ENCODE measurements around the gene ODAD3. TPM values are rescaled to one million over a fixed set of nuclear protein-coding genes. Genes with fewer than 3 reads are reported as not detected.
"Not testable (repeated sequence)": the region's sequence is repeated elsewhere in the genome, so short reads cannot be mapped to it uniquely, and the experiment has no call there.

ODAD3 gene
- total RNA-seq, 1 donor from 2014 or later, result 0.15 TPM

- Mint-ChIP-seq H3K27me3 (ENCODE audit: low read depth) (peaks cover 19% of the 10 kb centered on the region), H3K9me3 (ENCODE audit: low read depth) (no peaks in the 10 kb centered on the region), H3K4me3 (ENCODE audit: unreplicated experiment) (no peak overlapping the region), H3K4me1 (ENCODE audit: low read depth) (peaks cover 10% of the 10 kb centered on the region), H3K27ac (ENCODE audit: unreplicated experiment) (no peak overlapping the region), H3K36me3 (ENCODE audit: low read depth) (no peaks in the 10 kb centered on the region)
- no peak for DNase-seq (ENCODE audit: low spot score)
- TF ChIP-seq CTCF (IDR thresholded peaks at IDR 0.05), result no peak
These were observed 20.4 kb downstream of the ODAD3 start for GRCh38 chr19:11414544-11414943.

- Mint-ChIP-seq H3K27ac (ENCODE audit: unreplicated experiment) (no peak overlapping the region), H3K36me3 (ENCODE audit: low read depth) (no peaks in the 10 kb centered on the region), H3K4me3 (ENCODE audit: unreplicated experiment) (no peak overlapping the region), H3K27me3 (ENCODE audit: low read depth) (peaks cover 2% of the 10 kb centered on the region), H3K9me3 (ENCODE audit: low read depth) (no peaks in the 10 kb centered on the region), H3K4me1 (ENCODE audit: low read depth) (peaks cover 4% of the 10 kb centered on the region)
- TF ChIP-seq CTCF (IDR thresholded peaks at IDR 0.05), result no peak
- DNase-seq (ENCODE audit: low spot score), result no peak
These were observed 24.2 kb downstream of the ODAD3 start for GRCh38 chr19:11410682-11411081.

- DNase-seq (ENCODE audit: low spot score), result no peak
- TF ChIP-seq CTCF (IDR thresholded peaks at IDR 0.05), result no peak
- Mint-ChIP-seq H3K4me3 (ENCODE audit: unreplicated experiment) (no peak overlapping the region), H3K36me3 (ENCODE audit: low read depth) (no peaks in the 10 kb centered on the region), H3K9me3 (ENCODE audit: low read depth) (no peaks in the 10 kb centered on the region), H3K4me1 (ENCODE audit: low read depth) (peaks cover 4% of the 10 kb centered on the region), H3K27me3 (ENCODE audit: low read depth) (no peaks in the 10 kb centered on the region), H3K27ac (ENCODE audit: unreplicated experiment) (no peak overlapping the region)
These were observed 26.3 kb downstream of the ODAD3 start for GRCh38 chr19:11408591-11408990.

- not testable (repeated sequence) for DNase-seq (ENCODE audit: low spot score); H3K27me3 Mint-ChIP-seq (ENCODE audit: low read depth); H3K4me3 Mint-ChIP-seq (ENCODE audit: unreplicated experiment); H3K4me1 Mint-ChIP-seq (ENCODE audit: low read depth); H3K9me3 Mint-ChIP-seq (ENCODE audit: low read depth); H3K36me3 Mint-ChIP-seq (ENCODE audit: low read depth); H3K27ac Mint-ChIP-seq (ENCODE audit: unreplicated experiment)
These were observed 28.2 kb downstream of the ODAD3 start for GRCh38 chr19:11406703-11407236.

GRCh38 chr19:11405846-11406643, 28.9 kb downstream of the ODAD3 start:
- DNase-seq (ENCODE audit: low spot score), result no peak
- H3K36me3 Mint-ChIP-seq (ENCODE audit: low read depth), result no peaks in the 10 kb centered on the region
- H3K4me3 Mint-ChIP-seq (ENCODE audit: unreplicated experiment), result no peak overlapping the region
- peaks cover 4% of the 10 kb centered on the region for H3K4me1 Mint-ChIP-seq (ENCODE audit: low read depth)
- no peaks in the 10 kb centered on the region for H3K27me3 Mint-ChIP-seq (ENCODE audit: low read depth)
- H3K27ac Mint-ChIP-seq (ENCODE audit: unreplicated experiment), result no peak overlapping the region
- TF ChIP-seq CTCF (IDR thresholded peaks at IDR 0.05), result peak; percentile 61
- H3K9me3 Mint-ChIP-seq (ENCODE audit: low read depth), result no peaks in the 10 kb centered on the region

Data from chondrocyte (in vitro differentiated cells).